A549 (cell line): Measurements from ENCODE around the gene SLC30A7. TPM values are rescaled to one million over a fixed set of nuclear protein-coding genes. Genes with fewer than 3 reads are reported as not detected.

ENCODE experiments used
- ATAC-seq, 2 experiments: fragments of 200-7000 bp in 1 of 2; fragments of >200 bp in 1 of 2; cut with Nextera tagmentation in 1 of 2; cut with Tn5 transposase in 1 of 2; 3 replicates each; pipeline versions ENCODE4 v1.8.0 to v1.9.1; 2018 to 2020; ENCODE audit warnings: mild to moderate bottlenecking in 1 of 2, moderate library complexity in 1 of 2
- CTCF ChIA-PET: fragments of 300-600 bp; sonication (Branson Sonifier 250); formaldehyde crosslinking; extraction: SDS; loops from one replicate; lab custom pipeline; 2021; ENCODE audit warnings: antibody characterized with exemption, inconsistent platforms; lab: Yijun Ruan, JAX
- POLR2A ChIA-PET: fragments of 350-600 bp; formaldehyde crosslinking; extraction: SDS; loops from one replicate; lab custom pipeline; 2021; ENCODE audit warnings: antibody characterized with exemption, inconsistent platforms; lab: Yijun Ruan, JAX
- DNase-seq, 2 experiments: peaks; one replicate each; pipeline versions ENCODE4 v3.0.0 to v3.0.0-alpha.2; 2011 to 2016; ENCODE audit warnings: low read depth in 1 of 2, low spot score in 1 of 2
- FAIRE-seq: peaks from 2 replicates; lab custom pipeline; 2011; peaks lifted over from hg19 to GRCh38; lab: Jason Lieb, UNC
- H3K27ac ChIP-seq, 2 experiments: fragments of >200 bp; sonication (Bioruptor Twin); formaldehyde crosslinking; 3 replicates each; pipeline ENCODE4 v1.5.1; 2016 to 2017
- H3K4me1 ChIP-seq: fragments of >200 bp; sonication (Bioruptor Twin); formaldehyde crosslinking; 3 replicates; pipeline ENCODE4 v1.6.1; 2016
- H3K4me2 ChIP-seq: fragments of >200 bp; sonication (Bioruptor Twin); formaldehyde crosslinking; 3 replicates; pipeline ENCODE4 v1.6.1; 2016
- H3K4me3 ChIP-seq: fragments of >200 bp; sonication (Bioruptor Twin); formaldehyde crosslinking; 3 replicates; pipeline ENCODE4 v1.5.1; 2016
- H3K9me3 ChIP-seq: fragments of >200 bp; sonication (Bioruptor Twin); formaldehyde crosslinking; 3 replicates; pipeline ENCODE4 v1.6.1; 2016
- CEBPB ChIP-seq, 2 experiments: fragments of >200 bp in 1 of 2; sonication (Bioruptor Twin) in 1 of 2; formaldehyde crosslinking in 1 of 2; IDR thresholded peaks; 2 replicates each; pipeline ENCODE4 v1.6.1; 2012 to 2016
- EHF ChIP-seq: fragments of 250-450 bp; sonication (Bioruptor Pico); IDR thresholded peaks from 2 replicates; pipeline ENCODE4 v1.5.0; 2020; ENCODE audit warnings: mild to moderate bottlenecking
- EHMT2 ChIP-seq: fragments of 200-600 bp; sonication (generic); IDR thresholded peaks from 2 replicates; pipeline ENCODE4 v1.6.1; 2016; ENCODE audit warnings: antibody characterized with exemption, low read depth, mild to moderate bottlenecking, moderate library complexity
- ELK1 ChIP-seq: fragments of 150-350 bp; IDR thresholded peaks from 2 replicates; pipeline ENCODE4 v1.6.1; 2014; ENCODE audit warnings: low read depth, mild to moderate bottlenecking, low read length
- EP300 ChIP-seq, 2 experiments: fragments of >200 bp; sonication (Bioruptor Twin); formaldehyde crosslinking; IDR thresholded peaks; 2 replicates in 1 of 2; 3 replicates in 1 of 2; pipeline ENCODE4 v1.6.1; 2016 to 2017
- HDAC2 ChIP-seq: fragments of 200-600 bp; sonication (generic); IDR thresholded peaks from 2 replicates; pipeline ENCODE4 v1.6.1; 2016
- HES2 ChIP-seq: fragments of >200 bp; sonication (Bioruptor Twin); formaldehyde crosslinking; IDR thresholded peaks from 2 replicates; pipeline ENCODE4 v1.6.1; 2016
- HMGXB4 ChIP-seq: fragments of 250-450 bp; sonication (Bioruptor Pico); IDR thresholded peaks from 2 replicates; pipeline ENCODE4 v1.5.0; 2021; ENCODE audit warnings: mild to moderate bottlenecking, moderate library complexity, borderline replicate concordance
- JUN ChIP-seq, 2 experiments: fragments of >200 bp; sonication (Bioruptor Twin); formaldehyde crosslinking; IDR thresholded peaks; 2 replicates in 1 of 2; 3 replicates in 1 of 2; pipeline ENCODE4 v1.6.1; 2016 to 2017
- JUNB ChIP-seq: fragments of >200 bp; sonication (Bioruptor Twin); formaldehyde crosslinking; IDR thresholded peaks from 2 replicates; pipeline ENCODE4 v1.6.1; 2016
- MAFK ChIP-seq: fragments of 450-650 bp; IDR thresholded peaks from 2 replicates; pipeline ENCODE4 v1.6.1; 2014; ENCODE audit not compliant: partially characterized antibody
- NPAS2 ChIP-seq: fragments of 250-450 bp; sonication (Bioruptor Pico); IDR thresholded peaks from 2 replicates; pipeline ENCODE4 v1.8.0; 2022; ENCODE audit warnings: mild to moderate bottlenecking, moderate library complexity, borderline replicate concordance
- PBX3 ChIP-seq: IDR thresholded peaks from 2 replicates; pipeline ENCODE4 v1.6.1; 2012
- PHF8 ChIP-seq: fragments of 200-600 bp; sonication (generic); IDR thresholded peaks from 2 replicates; pipeline ENCODE4 v1.6.1; 2016; ENCODE audit warnings: low read depth, mild to moderate bottlenecking, antibody characterized with exemption, moderate library complexity, borderline replicate concordance
- POLR2A ChIP-seq: IDR thresholded peaks from 2 replicates; pipeline ENCODE4 v1.6.1; 2012; ENCODE audit warnings: mild to moderate bottlenecking, low read length
- RAD21 ChIP-seq, 2 experiments: fragments of >200 bp in 1 of 2; sonication (Bioruptor Twin) in 1 of 2; formaldehyde crosslinking in 1 of 2; IDR thresholded peaks in 1 of 2; conservative IDR thresholded peaks in 1 of 2; 2 replicates in 1 of 2; 3 replicates in 1 of 2; pipeline ENCODE4 v1.6.1; 2012 to 2018; ENCODE audit warnings: inconsistent platforms in 1 of 2
- RARB ChIP-seq: fragments of 250-450 bp; sonication (Bioruptor Pico); IDR thresholded peaks from 2 replicates; pipeline ENCODE4 v1.8.0; 2021; ENCODE audit warnings: mild to moderate bottlenecking, moderate library complexity
- RCOR1 ChIP-seq: fragments of 150-350 bp; IDR thresholded peaks from 2 replicates; pipeline ENCODE4 v1.6.1; 2014; ENCODE audit warnings: antibody characterized with exemption, low read length, low read depth
- RFX5 ChIP-seq: fragments of 450-650 bp; IDR thresholded peaks from 2 replicates; pipeline ENCODE4 v1.7.1; 2014; ENCODE audit warnings: antibody characterized with exemption, mild to moderate bottlenecking, moderate library complexity
- TFCP2L1 ChIP-seq: fragments of 250-450 bp; sonication (Bioruptor Pico); IDR thresholded peaks from 2 replicates; pipeline ENCODE4 v1.5.0; 2021; ENCODE audit warnings: mild to moderate bottlenecking
- USF2 ChIP-seq: fragments of 450-650 bp; IDR thresholded peaks from 2 replicates; pipeline ENCODE4 v1.6.1; 2014; ENCODE audit warnings: antibody characterized with exemption
- ZC3H11A ChIP-seq: fragments of 450-650 bp; IDR thresholded peaks from 2 replicates; pipeline ENCODE4 v1.6.1; 2014; ENCODE audit warnings: antibody characterized with exemption, mild to moderate bottlenecking
- ZNF302 ChIP-seq: fragments of 250-450 bp; sonication (Bioruptor Pico); IDR thresholded peaks from 2 replicates; pipeline ENCODE4 v1.9.0; 2021; ENCODE audit warnings: inconsistent platforms, mild to moderate bottlenecking, moderate library complexity
- WGBS: methylation state at CpG from one replicate; pipeline ENCODE4 v1.1.6; 2017; ENCODE audit errors: missing lambda C conversion rate; 5-methylcytosine and 5-hydroxymethylcytosine counted together
- polyA plus RNA-seq, 4 experiments: library from polyadenylated mRNA; depleted of rRNA in 3 of 4; stranded (reverse); fragments of >200 nt; fragmentation: RNase III in 1 of 4; extraction: RNeasy Plus Mini Kit Qiagen cat#74134 plus additional on column Dnase treatment in 1 of 4; gene quantifications; 2 replicates in 3 of 4; 3 replicates in 1 of 4; pipeline ENCODE4 v1.2.3, GENCODE V29; 2011 to 2017

Gene SLC30A7
- polyA plus RNA-seq, 2 of the 4 experiments (the other 2 are of a cell fraction) = 4.3 to 9.6 TPM

GRCh38 chr1:100894603-100895539 lies 1.0 kb upstream of the SLC30A7 start, which contains the start of gene EXTL2:
Gene EXTL2, minus strand, starts transcription at chr1:100894842. Its CDS starts 6,085 bp downstream, at chr1:100888757.
- peaks cover 7% of the 10 kb centered on the region; the same call in 2 of the 3 replicates for H3K9me3 ChIP-seq
- ATAC-seq (peak; percentile 78 to 79), DNase-seq (peak; percentile 51 to 85), FAIRE-seq (no peak)
- peak within 1 kb of the TSS; percentile 83 for H3K4me2 ChIP-seq
- peak within 1 kb of the TSS; percentile 91 to 95 for H3K27ac ChIP-seq
- TF ChIP-seq TFCP2L1 (CRISPR knock-in tag) (no peak), EP300 (IDR thresholded peaks at IDR 0.05) (no peak), HES2 (no peak), JUN (IDR thresholded peaks at IDR 0.05) (peak; percentile 21 to 43; a peak in 3 of 5 replicates), USF2 (peak; percentile 28; the same call in 1 of the 2 replicates), ZC3H11A (no peak), PHF8 (peak; percentile 51), RCOR1 (no peak), ELK1 (no peak), EHF (CRISPR knock-in tag) (0 out of 2 replicates have a peak, but pooled peaks have one; percentile 16), ZNF302 (CRISPR knock-in tag) (no peak), POLR2A (peak; percentile 32), JUNB (no peak)
- POLR2A ChIA-PET = interaction anchor here (1.0 to 2.3 kb wide), 3 partner anchors 10 to 25 kb away, joined by 3 to 11 read pairs (median 4); no protein-coding TSS in a partner anchor
- H3K4me3 ChIP-seq = peak within 1 kb of the TSS; percentile 99
- WGBS = under 1% methylated on average over 37 of the region's 47 CpGs
- CTCF ChIA-PET = interaction anchor here (2.4 kb wide), 1 partner anchor 10 kb away, joined by 9 read pairs; no protein-coding TSS in a partner anchor
- H3K4me1 ChIP-seq = peaks cover 8% of the 10 kb centered on the region; the same call in 1 of the 3 replicates

- H3K4me3 ChIP-seq = peak overlapping the region; percentile 99
- CTCF ChIA-PET = no interaction called here
- TF ChIP-seq HDAC2 (no peak), HMGXB4 (CRISPR knock-in tag) (no peak), CEBPB (IDR thresholded peaks at IDR 0.05) (no peak), PBX3 (no peak), NPAS2 (CRISPR knock-in tag) (no peak), MAFK (no peak), JUNB (no peak), EHMT2 (no peak), RFX5 (no peak), RAD21 (conservative IDR thresholded peaks at IDR 0.05 in 1 of 2, IDR thresholded peaks at IDR 0.05 in 1 of 2) (no peak), RARB (no peak), JUN (IDR thresholded peaks at IDR 0.05) (no peak)
- TF ChIP-seq, all 56 proteins: peak for 0
- Histone ChIP-seq H3K27ac (peak overlapping the region; percentile 91 to 95), H3K4me1 (peaks cover 8% of the 10 kb centered on the region; the same call in 1 of the 3 replicates), H3K4me2 (peak overlapping the region; percentile 83), H3K9me3 (no peaks in the 10 kb centered on the region)
- FAIRE-seq (no peak), ATAC-seq (peak; percentile 23 to 58; a peak in 4 of 6 replicates), DNase-seq (peak; percentile 27 to 58)
- POLR2A ChIA-PET = no interaction called here
- WGBS = 3% methylated on average over 12 of the region's 12 CpGs
Observed at GRCh38 chr1:100896481-100896982, 642 bp downstream of the SLC30A7 start.
